ENCODE results near the gene KCND3. TPM values are rescaled to one million over a fixed set of nuclear protein-coding genes. Genes with fewer than 3 reads are reported as not detected.

Gene KCND3
- total RNA-seq, 1 experiment from 2014 or later: not detected

DNA sequence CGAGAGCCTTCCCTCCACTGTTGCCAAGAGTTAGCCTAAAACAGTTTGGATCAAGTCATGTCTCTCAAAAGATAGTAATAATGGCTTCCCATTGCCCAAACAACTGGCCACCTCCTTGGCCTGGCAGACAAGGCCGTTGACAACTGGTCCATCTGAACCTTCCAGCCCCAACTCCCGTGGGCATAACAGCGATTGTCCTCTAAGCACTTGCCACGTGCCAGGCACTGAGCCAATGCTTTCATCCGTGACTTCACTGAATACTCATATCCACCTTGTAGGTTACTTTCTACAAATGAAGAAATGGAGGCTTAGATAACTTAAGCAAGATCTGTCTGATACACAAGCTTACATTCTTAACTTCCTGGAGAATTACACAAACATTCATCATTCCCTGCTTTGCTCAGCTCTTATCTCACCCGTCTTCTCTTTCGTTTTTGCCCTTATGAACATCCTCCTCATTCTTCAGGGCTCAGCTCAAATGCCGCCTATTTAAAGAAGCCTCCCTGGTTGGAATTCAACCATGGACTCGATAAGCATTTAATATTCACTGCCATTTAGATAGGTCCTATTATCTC lies 106.4 kb downstream of the KCND3 start:
- no peak for DNase-seq (ENCODE audit: low read depth)

DNA sequence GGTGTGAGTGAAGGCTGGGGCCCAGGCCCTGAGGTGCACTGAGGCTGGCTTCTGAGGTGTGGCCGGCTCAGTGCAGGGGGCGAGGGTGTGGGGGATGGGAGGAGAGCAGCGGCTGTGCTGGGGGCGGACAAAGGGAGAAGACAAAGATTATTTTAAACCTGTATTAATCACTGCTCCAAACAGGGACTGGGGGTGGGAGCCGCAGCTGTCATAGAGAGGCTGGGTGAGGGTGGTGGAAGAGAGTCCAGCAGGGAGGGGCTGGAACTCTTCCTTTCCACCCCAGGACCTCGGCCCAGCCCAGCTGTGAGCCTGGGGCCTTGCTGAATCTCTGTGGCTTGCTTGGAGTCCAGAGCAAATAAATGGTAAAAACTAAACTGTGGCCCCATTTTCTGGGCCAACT lies 106.9 kb downstream of the KCND3 start:
- no peak for DNase-seq (ENCODE audit: low read depth)

DNA sequence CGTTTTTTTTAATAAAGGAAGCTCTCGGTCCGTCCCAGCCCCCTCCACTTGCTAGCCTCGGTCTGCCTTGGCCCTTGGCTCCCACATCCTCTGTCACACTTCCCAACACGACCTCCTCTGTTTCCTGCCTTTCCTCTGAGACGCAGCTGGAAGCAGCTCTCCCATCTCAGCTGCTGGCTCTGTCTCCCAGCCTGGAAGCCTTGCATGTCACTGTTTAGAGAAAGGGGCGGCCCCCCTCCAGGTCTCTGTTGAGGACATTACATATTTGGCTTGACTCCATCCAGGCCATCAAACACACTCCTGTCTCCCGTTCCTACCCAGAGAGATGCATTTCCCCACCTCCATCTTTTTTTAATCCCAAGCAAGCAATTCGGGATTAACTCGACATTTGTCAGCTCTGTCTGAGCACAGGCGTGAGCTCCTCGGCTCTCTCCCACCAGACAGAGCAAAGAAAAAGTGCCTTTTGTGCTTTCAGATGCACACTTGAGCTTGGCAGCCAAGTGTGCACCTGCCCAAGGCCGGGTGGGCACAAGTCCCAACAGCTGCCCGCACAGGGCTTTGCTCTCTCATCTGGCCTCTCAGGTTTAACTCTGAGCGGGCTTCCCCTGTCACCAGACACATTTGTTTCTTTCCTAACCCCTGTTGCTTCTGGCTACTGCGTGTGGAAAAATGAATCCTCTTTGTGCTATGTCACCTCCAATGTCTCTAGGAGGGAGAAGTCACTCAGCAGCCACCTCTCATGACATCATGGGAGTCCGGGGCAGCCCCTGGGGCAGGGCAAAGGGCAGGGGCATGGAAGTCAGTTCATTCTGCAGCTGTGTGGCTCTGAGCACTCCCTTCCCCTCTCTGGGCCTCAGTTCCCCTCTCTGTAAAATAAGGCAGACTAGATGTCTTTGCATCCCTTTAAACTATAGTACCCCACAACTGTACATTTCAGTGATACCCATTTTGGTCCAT lies 108.3 kb downstream of the KCND3 start:
- DNase-seq (ENCODE audit: low read depth): no peak

DNA sequence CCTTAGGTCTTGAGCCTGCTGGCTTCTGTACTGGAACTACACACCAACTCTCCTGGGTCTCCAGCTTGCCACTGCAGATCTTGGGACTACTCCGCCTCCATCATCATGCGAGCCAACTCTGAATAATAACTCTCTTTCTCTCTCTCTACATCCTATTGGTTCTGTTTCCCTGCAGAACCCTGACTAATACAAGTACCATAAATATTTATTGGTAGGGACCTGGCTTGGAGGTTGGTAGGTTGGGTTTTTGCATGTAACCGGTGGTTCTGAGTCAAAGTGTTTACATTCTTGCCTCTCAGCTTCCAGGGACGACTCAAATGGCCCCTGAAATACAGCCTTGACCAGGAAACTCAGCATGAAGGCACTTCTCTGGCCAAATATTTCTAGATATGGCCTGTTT lies 110.4 kb downstream of the KCND3 start:
- no peak for DNase-seq (ENCODE audit: low read depth)

DNA sequence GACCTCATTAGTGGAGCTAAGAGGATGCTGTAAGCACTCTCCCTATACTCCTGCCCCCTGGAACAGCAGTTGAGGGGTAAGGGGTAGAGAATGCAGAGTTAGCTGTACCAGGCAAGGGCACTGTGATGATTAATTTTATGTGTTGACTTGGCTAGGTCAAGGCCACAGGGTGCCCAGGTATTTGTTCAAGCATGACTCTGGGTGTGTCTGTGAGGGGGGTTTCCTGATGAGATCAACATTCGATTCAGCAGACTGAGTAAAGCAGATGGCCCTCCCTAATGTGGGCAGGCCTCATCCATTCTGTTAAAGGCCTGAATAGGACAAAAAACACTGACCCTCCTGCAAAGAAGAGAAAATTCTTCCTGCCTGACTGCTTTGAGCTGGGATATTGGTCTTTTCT lies 110.8 kb downstream of the KCND3 start:
- DNase-seq (ENCODE audit: low read depth): no peak

DNA sequence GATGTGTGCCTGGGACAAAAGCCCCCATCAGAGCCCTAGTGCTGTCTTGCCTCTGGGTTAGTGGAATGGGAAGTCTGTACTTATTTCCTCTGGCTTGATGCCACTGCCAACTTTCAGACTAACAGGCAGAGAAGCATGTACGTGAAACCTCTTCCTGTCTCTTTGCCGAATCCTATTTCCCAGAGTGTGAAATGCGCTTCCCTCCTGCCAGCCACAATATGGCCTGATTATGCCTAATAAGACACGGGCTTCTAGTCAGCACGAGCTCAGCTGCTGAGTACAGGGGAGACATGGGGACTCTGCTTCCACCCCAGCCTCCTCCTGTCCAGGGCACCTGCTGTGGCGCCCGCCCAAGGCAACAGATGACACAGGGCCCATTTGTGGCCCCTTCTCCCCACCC lies 111.4 kb downstream of the KCND3 start:
- no peak for DNase-seq (ENCODE audit: low read depth)

DNA sequence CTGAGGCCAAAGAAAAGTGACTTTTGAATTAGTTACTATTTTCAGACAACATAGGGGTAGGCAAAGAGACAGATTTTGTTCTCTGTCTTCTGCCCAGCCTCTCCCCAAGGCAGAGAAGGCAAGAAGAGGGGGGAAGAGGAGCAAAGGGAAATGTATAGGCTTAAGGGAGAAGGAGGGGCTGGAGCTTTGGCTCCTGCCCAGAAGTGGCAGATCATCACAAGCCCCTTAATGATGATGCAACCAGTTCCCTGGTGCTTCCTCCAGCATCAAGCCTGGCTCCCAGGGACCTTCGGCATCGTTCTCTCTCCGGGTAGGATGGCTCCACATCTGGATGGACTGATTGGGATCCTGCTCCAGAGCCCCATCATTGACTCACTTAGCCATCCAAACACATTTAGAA lies 112.8 kb downstream of the KCND3 start:
- DNase-seq (ENCODE audit: low read depth): no peak

DNA sequence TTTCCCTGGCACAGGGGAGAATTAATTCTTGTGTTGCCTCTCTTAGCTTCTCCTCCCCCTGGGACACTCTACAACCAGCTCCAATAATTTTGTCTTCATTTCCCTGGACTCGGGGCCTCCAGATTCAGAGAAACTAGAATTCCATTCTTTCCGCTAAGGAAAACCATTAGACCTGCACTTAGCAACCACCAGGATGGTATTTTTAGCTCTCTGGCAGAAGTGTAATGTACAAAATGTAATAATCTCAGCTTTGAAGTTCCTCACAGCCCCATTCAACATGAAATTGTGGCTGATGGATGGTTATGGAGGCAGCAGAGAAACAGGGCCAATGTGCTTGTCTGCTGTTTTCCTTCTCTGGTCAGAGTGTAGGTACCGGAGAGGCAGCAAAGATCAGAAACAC lies 113.8 kb downstream of the KCND3 start:
- DNase-seq (ENCODE audit: low read depth): no peak

DNA sequence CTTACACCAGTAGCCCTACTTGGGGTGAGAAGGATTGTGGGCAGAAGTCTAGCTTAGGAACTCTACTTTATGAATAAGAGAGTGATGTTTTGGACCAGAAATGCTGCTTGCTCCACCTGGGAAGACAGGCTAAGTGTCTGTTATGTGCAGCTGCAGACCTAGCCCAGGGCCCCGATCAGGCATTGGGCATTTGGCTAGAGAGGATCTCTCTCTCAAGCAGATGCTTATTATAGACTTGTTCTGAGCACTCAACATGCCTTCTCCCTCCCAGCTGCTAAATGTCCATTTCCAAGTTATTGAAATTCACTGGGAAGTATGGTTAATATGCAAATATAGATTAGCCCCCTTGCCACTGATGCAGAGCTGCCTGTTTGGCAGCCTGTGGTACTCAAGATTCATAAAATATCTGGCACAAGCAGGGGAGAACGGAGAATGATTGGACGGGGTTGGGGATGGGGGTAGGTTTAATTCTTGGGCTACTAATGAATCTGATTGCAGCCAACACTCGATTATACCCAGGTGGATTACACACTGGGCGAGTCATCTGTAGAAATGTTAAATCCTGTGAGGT lies 115.9 kb downstream of the KCND3 start:
- DNase-seq (ENCODE audit: low read depth): no peak

DNA sequence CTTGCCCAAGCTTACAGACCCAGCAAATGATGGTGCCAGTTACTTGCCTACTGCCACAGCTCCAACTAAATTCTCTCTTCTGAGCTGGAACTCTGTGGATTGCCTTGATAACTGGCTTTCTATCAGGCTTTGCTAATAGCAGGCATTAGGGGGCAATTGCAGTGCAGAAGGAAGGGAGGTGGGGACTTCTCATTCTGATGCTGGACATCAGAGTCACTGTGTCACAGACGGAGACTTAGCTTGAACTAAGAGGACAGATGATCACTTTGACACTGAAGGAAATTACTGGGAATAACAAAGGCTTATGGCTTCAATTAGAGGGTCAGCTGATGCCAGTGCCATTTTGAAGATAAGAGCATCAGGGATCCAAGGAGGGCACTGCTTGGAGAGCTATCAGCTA lies 119.3 kb downstream of the KCND3 start:
- no peak for DNase-seq (ENCODE audit: low read depth)

DNA sequence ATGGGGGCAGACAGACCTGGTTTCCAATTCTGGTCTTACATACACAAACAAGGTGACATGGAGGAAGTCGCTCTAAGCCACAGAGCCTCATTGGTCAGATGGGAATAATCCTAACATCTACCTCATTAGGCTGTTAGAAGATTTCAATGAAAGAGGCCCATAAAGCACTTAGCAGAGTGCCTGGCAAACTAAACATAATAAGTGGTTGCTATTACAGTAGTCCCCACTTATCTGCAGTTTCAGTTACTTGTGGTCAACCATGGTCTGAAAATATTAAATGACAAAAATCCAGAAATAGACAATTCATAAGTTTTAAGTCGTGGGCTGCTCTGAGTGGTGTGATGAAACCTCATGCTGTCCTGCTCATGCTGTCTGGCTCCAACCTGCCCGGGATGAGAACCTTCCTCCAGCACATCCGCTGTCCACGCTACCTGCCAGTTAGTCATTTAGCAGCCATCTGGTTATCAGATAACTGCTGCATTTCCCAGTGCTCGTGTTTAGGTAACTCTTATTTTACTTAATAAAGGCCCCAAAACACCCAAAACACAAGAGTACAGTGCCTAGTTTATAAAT lies 121.5 kb downstream of the KCND3 start:
- no peak for DNase-seq (ENCODE audit: low read depth)

DNA sequence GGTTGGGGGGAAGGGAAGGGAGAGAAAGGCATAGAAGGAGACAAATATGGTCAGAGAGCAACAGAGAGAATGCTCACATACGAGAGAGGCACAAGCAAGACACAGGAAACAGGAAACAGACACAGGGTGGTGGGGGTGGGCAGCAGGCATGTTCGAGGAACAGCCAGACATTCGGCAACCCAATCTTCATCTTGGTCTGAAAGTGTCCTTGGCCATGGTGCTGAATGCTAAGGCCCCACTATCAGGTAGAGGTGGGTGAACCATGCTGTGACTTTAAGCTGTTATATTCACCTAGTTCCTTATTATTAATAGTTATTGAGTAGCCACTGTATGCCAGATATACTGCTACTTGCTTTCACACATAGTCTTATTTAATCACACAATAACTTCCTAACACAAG lies 124.6 kb downstream of the KCND3 start:
- DNase-seq (ENCODE audit: low read depth): no peak

DNA sequence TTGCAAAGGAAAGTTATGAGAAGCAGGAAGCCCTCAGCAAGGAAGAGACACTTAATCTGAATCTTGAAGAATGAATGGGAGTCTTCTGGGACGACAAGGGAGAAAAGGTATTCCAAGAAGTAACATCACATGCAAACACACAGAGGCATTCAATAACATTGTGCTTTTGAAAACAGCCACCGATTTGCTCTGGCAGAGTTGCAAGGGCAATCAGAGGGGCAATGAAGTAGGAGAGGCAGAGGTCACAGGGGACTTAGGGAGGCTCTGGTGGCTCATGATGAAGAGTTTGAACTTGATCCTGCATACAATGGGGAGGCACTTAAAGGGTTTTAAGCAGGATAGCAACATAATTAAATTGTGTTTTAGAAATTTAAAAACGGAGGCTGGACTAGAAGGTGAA lies 126.1 kb downstream of the KCND3 start:
- no peak for DNase-seq (ENCODE audit: low read depth)

DNA sequence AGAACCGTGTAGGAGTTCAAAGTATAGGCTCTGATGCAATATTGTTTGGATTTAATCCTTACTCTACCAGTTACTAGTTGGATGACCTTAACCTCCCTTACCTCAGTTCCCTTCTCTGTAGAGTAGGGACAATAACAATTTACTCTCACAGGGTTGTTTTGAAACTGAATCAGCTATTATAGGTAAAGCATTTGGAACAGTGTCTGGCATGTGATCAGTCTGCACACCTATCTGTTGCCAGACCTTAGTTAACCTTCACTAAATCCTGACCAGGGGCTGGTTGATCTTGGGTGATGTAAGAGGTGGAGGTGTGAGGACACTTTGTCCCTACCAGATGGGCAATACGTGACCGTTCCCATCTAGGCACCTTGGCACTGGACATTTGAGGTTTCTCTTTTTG lies 126.9 kb downstream of the KCND3 start:
- DNase-seq (ENCODE audit: low read depth): no peak

DNA sequence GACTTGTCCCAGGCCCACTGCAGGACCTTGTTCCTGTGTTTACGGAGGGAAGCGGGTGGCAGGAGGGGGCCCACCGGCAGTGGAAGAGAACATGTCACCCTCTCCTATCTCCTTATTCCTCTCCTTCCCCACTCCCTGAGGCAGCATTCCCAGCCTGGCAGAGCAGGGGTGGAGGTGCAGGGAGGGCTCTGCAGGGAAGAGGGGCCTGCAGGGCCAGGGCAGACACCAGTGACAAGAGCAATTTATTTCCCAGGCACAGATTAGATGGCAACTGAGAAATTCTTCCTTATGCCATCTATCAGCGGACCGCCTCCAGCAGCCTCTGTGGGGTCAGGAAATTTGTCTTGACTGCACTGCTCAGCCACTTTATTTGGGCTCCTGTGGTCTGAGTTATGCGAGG lies 127.9 kb downstream of the KCND3 start:
- no peak for DNase-seq (ENCODE audit: low read depth)

DNA sequence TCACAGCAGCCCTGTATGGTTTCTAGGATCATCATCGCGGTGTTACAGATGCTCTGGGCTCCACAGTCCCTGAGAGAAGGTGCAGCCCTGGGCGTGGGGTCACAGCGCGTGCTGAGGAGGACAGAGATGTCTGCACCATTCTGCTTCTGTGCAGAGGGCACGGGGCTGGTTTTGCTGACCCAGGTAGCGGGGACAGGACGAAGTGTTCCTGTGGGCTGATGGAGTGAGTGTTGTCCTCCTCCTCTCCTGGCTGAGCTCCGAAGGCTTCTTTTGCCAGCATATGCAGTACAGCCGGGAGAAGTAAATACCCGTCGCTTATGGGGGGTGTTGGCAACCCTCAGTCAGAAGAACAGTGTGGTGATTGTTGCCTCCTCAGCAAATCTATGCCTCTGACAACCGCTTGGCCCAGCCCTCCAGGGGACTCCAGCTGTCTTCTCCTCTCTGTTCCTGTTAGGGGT lies 132.2 kb downstream of the KCND3 start:
- DNase-seq (ENCODE audit: low read depth): no peak

DNA sequence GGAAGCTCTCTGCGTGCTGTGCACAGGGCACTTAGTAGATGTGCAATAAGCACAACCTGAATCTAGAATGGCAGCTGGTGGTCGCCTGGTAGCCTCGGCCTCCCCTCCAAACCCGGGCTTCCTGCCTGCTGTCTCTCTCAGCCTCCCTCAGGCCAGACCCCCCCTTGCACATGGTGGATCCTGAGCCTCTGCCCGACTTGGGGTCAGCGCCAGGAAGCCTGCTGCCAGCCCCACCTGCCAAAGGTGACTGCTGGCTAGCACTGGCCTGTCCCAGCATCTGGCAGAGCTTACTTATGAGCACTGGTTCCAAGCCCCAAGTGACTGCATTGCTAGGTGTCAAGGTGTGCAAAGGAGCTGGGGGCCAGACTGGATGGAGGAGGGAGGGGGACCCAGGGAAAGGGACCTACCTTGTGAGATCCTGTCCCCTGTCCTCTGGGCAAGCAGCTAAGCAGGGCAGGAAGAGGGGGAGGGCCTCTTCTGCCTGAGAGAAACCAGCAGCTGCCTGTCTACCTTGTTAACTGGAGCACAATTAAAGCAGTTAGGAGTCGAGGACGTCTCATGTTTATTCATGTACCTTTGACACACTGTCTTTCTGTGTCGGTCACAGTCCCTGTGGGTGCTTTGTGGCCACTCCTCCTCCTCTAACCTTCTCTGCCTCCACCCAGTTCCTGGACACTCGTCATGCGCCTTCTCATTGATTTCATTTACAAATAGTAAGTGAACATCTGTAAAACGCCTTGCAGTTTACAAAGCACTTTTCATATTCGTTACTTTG lies 132.9 kb downstream of the KCND3 start:
- no peak for DNase-seq (ENCODE audit: low read depth)

DNA sequence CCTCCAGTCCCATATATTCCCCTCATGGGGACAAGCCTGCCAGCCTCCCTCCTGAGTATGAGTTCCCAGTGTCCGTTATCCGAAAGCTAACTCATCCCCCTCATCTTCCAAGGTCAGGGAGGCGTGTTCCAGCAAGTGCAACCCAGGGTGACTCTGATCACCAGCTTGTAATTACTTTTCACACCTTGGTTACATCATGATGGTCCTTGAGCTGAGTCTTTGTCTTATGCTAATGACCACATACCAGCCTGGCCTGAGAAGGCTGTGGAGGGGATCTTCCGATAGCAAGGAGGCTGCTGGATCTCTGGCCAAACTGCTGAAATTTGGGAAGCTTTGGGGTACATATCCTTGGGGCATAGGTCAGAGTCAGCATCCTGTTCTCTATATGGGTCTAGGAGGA lies 134.2 kb downstream of the KCND3 start:
- no peak for DNase-seq (ENCODE audit: low read depth)

DNA sequence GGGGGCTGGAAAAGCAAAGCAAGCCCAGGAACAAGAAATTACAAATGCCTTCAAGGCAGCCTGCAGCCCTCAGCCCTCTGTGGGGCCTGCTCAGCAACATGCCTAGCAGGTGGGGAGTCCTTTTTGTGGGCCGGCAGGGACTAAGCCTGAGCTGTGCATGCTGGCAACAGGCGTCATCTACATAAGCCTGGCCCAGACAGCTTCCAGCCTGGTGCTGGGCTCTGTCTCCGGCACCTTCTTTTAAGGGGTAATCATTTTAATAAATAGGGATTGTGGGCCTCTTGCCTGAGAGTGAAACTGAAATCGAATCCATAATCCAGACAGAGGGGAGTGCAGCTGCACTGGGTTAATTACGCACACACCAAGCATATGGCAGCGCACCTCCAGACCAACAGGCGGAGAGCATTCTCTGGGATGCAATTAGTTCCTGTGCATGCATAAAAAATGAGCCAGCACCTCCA lies 137.2 kb downstream of the KCND3 start:
- DNase-seq (ENCODE audit: low read depth): no peak

DNA sequence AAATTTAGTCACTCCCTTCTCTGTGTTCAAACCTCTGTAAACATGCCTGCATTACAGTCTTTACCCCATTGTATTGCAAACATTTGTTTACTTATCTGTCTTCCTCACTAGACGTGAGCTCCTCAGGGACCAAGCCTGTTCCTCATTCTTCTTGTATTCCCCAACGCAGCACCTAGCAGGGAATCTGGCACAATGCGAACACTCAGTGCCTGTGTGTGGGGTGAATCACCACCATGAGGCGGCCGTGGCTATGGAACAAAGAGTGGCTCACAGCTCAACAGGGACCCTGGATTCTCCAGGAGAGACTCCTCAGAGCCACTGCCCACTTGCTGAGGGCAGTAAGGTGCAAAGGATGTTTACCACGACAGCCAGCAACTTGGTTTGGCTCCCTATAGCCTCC lies 137.9 kb downstream of the KCND3 start:
- no peak for DNase-seq (ENCODE audit: low read depth)

DNA sequence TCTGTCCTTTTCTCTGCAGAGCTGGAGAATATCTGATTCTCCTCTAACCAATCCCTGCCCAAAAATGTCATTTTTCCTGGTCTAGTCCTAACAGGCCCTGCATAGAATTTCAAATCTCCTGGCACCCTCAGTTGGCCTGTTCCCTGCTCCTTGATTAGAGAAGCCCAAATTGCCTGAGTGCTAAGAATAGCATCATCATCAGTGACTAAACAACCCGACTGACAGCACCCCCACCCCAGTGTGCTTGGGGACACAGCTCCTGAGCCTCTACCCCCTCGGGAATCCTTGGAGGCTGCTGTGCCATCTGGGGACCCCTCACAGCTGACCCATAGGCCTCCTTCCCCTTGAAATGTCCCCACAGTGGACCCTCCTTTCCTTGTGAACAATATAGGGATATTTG lies 139.4 kb downstream of the KCND3 start:
- DNase-seq (ENCODE audit: low read depth): no peak

Data from RPMI7951 (cell line).